SK-N-MC (cell line): ENCODE measurements around the gene DUS3L.

Source experiments
- EZH2 ChIP-seq: fragments of 200-600 bp; sonication (generic); IDR thresholded peaks from one replicate; pipeline ENCODE4 v1.6.1; 2017; ENCODE audit warnings: antibody characterized with exemption
- POLR2AphosphoS5 ChIP-seq: IDR thresholded peaks from 2 replicates; pipeline ENCODE4 v1.6.1; 2012; ENCODE audit warnings: mild to moderate bottlenecking, low read depth, low read length, borderline replicate concordance

DNA sequence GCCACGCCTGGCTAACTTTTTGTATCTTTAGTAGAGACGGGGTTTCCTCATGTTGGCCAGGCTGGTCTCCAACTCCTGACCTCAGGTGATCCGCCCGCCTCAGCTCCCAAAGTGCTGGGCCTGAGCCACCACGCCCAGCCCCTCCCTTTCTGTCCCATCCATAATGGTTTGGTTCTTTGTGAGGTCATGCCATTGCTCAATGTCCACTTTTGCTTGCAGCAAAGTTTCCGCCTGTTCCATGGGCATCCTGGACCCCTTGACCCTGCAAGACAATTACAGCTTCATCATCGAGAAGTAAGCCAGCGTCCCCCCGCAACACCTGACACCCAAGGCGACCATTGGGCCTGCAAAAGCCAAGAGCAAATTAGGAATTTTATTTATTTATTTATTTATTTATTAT, 23.0 kb downstream of the DUS3L start:
- no peak for TF ChIP-seq POLR2AphosphoS5
- no peak for TF ChIP-seq EZH2
